ENCODE data around the gene SORCS2. TPM values are rescaled to one million over a fixed set of nuclear protein-coding genes. Genes with fewer than 3 reads are reported as not detected.

The SORCS2 gene
- total RNA-seq, 2 donors from 2014 or later, result 0.54 to 0.74 TPM

- no peak overlapping the region for H3K4me3 ChIP-seq
- no peak overlapping the region for H3K27ac ChIP-seq
- intact Hi-C loops (cut with DNase I), result no loop called here
- DNase-seq, result no peak
- H3K36me3 ChIP-seq, result no peaks in the 10 kb centered on the region
- no peaks in the 10 kb centered on the region for H3K4me1 ChIP-seq
- H3K9me3 ChIP-seq, result no peaks in the 10 kb centered on the region
- H3K9ac ChIP-seq (ENCODE audit: low read depth in 2 of 2, low read length in 2 of 2), result no peak overlapping the region
- H3K27me3 ChIP-seq, result no peaks in the 10 kb centered on the region
- TF ChIP-seq, protein P1, sequence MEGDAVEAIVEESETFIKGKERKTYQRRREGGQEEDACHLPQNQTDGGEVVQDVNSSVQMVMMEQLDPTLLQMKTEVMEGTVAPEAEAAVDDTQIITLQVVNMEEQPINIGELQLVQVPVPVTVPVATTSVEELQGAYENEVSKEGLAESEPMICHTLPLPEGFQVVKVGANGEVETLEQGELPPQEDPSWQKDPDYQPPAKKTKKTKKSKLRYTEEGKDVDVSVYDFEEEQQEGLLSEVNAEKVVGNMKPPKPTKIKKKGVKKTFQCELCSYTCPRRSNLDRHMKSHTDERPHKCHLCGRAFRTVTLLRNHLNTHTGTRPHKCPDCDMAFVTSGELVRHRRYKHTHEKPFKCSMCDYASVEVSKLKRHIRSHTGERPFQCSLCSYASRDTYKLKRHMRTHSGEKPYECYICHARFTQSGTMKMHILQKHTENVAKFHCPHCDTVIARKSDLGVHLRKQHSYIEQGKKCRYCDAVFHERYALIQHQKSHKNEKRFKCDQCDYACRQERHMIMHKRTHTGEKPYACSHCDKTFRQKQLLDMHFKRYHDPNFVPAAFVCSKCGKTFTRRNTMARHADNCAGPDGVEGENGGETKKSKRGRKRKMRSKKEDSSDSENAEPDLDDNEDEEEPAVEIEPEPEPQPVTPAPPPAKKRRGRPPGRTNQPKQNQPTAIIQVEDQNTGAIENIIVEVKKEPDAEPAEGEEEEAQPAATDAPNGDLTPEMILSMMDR (IDR thresholded peaks at IDR 0.05), result no peak
Observed at GRCh38 chr4:7752649-7753048, 560.3 kb downstream of the SORCS2 start.

DNA sequence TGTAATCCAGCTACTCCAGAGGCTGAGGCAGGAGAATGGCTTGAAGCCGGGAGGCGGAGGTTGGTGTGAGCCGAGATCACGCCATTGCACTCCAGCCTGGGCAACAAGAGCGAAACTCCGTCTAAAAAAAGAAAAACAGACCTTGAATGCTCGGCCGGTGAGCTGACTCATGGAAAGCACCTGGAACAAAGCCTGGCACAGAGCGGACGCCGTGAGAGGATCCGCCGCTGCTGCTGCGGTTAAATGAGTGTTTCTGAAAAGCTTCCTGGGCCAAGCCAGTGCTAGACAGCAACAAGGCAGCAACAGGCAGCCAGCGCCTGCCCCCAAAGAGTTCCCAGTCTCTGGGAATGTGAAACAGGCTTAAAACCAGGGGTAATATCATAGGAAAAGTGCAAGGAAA lies 560.9 kb downstream of the SORCS2 start:
- H3K4me1 ChIP-seq, result no peaks in the 10 kb centered on the region
- H3K36me3 ChIP-seq, result no peaks in the 10 kb centered on the region
- H3K4me3 ChIP-seq, result no peak overlapping the region
- intact Hi-C loops (cut with DNase I), result no loop called here
- DNase-seq, result no peak
- H3K27me3 ChIP-seq, result no peaks in the 10 kb centered on the region
- no peaks in the 10 kb centered on the region for H3K9me3 ChIP-seq
- TF ChIP-seq, protein P1 (IDR thresholded peaks at IDR 0.05), result no peak
- no peak overlapping the region for H3K27ac ChIP-seq
- H3K9ac ChIP-seq (ENCODE audit: low read depth in 2 of 2, low read length in 2 of 2), result no peak overlapping the region

DNA sequence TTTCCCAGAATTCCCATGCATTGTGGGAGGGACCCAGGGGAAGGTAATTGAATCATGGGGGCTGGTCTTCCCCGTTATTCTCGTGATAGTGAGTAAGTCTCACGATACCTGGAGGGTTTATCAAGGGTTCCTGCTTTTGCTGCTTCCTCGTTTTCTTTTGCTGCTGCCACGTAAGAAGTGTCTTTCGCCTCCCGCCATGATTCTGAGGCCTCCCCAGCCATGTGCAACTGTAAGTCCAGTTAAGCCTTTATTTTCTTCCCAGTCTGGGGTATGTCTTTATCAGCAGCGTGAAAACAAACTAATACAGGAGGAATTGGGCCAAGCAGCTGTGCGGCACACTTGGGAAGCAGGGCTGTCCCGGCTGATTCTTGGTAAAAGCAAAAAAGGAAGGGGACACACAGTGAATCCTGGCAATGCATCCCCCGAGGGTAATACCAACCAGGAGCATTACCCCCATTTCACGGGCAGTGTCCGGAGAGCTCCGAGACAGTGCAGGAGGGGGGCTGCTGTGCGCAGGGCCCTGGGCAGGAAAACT lies 561.7 kb downstream of the SORCS2 start:
- H3K27me3 ChIP-seq, result no peaks in the 10 kb centered on the region
- TF ChIP-seq, protein P1 (IDR thresholded peaks at IDR 0.05), result no peak
- H3K9me3 ChIP-seq, result no peaks in the 10 kb centered on the region
- H3K9ac ChIP-seq (ENCODE audit: low read depth in 2 of 2, low read length in 2 of 2), result no peak overlapping the region
- no peaks in the 10 kb centered on the region for H3K4me1 ChIP-seq
- H3K27ac ChIP-seq, result no peak overlapping the region
- no peak overlapping the region for H3K4me3 ChIP-seq
- no peaks in the 10 kb centered on the region for H3K36me3 ChIP-seq
- no peak for DNase-seq
- intact Hi-C loops (cut with DNase I), result no loop called here

DNA sequence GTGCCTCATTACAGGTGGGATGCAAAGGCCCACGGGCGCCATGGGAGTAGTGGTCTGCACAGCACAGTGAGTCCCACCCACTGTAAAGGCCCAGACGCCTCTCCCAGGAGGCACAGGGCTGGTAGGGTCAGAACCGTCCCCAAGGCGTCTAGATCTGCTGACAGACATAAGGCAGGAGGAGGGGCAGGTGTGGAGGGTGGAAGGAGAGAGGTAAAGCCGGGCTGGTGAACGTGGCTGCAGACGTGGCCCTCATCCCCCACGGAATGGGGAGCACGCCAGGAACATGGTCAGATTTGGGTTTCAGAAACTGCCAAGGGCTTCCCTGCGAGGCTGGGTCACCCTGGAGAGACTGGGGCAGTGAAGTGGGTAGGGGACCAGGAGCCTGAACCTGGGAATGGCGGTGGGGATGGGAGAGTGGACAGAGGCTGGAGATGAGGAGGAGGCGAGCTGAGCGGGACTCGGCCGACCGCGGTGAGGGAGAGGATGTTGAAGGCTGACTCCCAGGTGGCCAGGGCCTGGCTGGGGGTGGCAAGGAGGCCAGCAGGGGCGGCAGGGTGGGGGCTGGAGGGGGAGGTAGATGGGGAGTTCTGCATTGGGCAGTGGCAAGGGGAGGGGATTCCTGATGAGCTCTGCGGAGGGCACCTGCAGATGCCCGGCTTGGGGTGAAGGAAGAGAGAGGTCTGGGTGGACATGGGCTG lies 562.4 kb downstream of the SORCS2 start:
- Histone ChIP-seq H3K36me3 (no peaks in the 10 kb centered on the region), H3K9ac (ENCODE audit: low read depth in 2 of 2, low read length in 2 of 2) (no peak overlapping the region), H3K9me3 (no peaks in the 10 kb centered on the region), H3K4me3 (no peak overlapping the region), H3K27ac (no peak overlapping the region), H3K4me1 (no peaks in the 10 kb centered on the region), H3K27me3 (no peaks in the 10 kb centered on the region)
- DNase-seq, result no peak
- TF ChIP-seq, protein P1 (IDR thresholded peaks at IDR 0.05), result no peak
- intact Hi-C loops (cut with DNase I), result no loop called here

DNA sequence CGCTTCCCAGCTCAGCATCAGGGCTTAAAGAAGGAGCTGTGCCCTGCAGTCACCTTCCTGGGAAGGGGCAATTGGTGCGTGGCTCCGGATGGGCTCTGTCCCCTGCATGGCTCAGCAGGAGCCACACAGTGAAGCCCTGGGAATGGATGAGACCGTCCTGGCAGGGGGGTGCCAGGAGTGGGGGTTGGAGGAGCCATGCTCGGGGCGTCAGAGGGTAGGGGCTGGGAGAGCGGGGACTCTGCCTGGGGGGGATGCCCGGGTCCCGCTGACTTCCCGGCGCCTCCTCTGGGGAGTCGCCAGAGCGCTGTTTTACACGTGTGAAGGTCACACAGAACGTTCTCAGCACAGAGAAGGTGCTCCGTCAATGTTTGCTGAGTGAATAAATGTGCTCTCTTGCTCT lies 563.2 kb downstream of the SORCS2 start:
- Histone ChIP-seq H3K9me3 (no peaks in the 10 kb centered on the region), H3K9ac (ENCODE audit: low read depth in 2 of 2, low read length in 2 of 2) (no peak overlapping the region), H3K36me3 (no peaks in the 10 kb centered on the region), H3K27me3 (no peaks in the 10 kb centered on the region), H3K27ac (no peak overlapping the region), H3K4me1 (no peaks in the 10 kb centered on the region), H3K4me3 (no peak overlapping the region)
- no peak for DNase-seq
- intact Hi-C loops (cut with DNase I), result no loop called here
- TF ChIP-seq, protein P1 (IDR thresholded peaks at IDR 0.05), result no peak
